HEK293T (cell line): ENCODE measurements around the gene SNRPA.
"Not testable (repeated sequence)": the region's sequence is repeated elsewhere in the genome, so short reads cannot be mapped to it uniquely, and the experiment has no call there.

Source experiments
- CTCF ChIA-PET: fragments of 350-600 bp; formaldehyde crosslinking; extraction: SDS; loops from one replicate; lab custom pipeline; 2021; ENCODE audit warnings: antibody characterized with exemption, inconsistent platforms; lab: Yijun Ruan, JAX
- POLR2A ChIA-PET: fragments of 350-600 bp; formaldehyde crosslinking; extraction: SDS; loops from one replicate; lab custom pipeline; 2020; ENCODE audit warnings: antibody characterized with exemption, inconsistent platforms; lab: Yijun Ruan, JAX
- DNase-seq: peaks from one replicate; pipeline ENCODE4 v3.0.0; 2012; ENCODE audit warnings: mixed read lengths; ENCODE audit errors: extremely low spot score
- ARNT ChIP-seq: fragments of 450-650 bp; IDR thresholded peaks from 2 replicates; pipeline ENCODE4 v1.6.1; 2017; ENCODE audit warnings: mild to moderate bottlenecking
- BHLHE40 ChIP-seq: fragments of 450-650 bp; IDR thresholded peaks from 2 replicates; pipeline ENCODE4 v1.6.1; 2016; ENCODE audit warnings: mild to moderate bottlenecking, moderate library complexity, borderline replicate concordance
- CTBP1 ChIP-seq: fragments of 450-650 bp; IDR thresholded peaks from 2 replicates; pipeline ENCODE4 v1.6.1; 2016; ENCODE audit warnings: borderline replicate concordance
- ELF4 ChIP-seq: fragments of 450-650 bp; IDR thresholded peaks from 2 replicates; pipeline ENCODE4 v1.6.1; 2017; ENCODE audit warnings: antibody characterized with exemption
- FOXA1 ChIP-seq: fragments of 450-650 bp; IDR thresholded peaks from 2 replicates; pipeline ENCODE4 v1.6.1; 2016; ENCODE audit warnings: mild to moderate bottlenecking
- FOXK2 ChIP-seq: fragments of 450-650 bp; IDR thresholded peaks from 2 replicates; pipeline ENCODE4 v1.6.1; 2016; ENCODE audit warnings: mild to moderate bottlenecking
- FOXM1 ChIP-seq: fragments of 450-650 bp; IDR thresholded peaks from 2 replicates; pipeline ENCODE4 v1.6.1; 2017; ENCODE audit warnings: mild to moderate bottlenecking, borderline replicate concordance
- HDGF ChIP-seq: fragments of 450-650 bp; IDR thresholded peaks from 2 replicates; pipeline ENCODE4 v1.6.1; 2017; ENCODE audit warnings: antibody characterized with exemption, borderline replicate concordance
- L3MBTL2 ChIP-seq: fragments of 450-650 bp; conservative IDR thresholded peaks from 2 replicates; pipeline ENCODE4 v1.6.1; 2016; ENCODE audit warnings: mild to moderate bottlenecking
- LEF1 ChIP-seq: fragments of 450-650 bp; IDR thresholded peaks from 2 replicates; pipeline ENCODE4 v1.6.1; 2017; ENCODE audit warnings: mild to moderate bottlenecking, borderline replicate concordance
- NFRKB ChIP-seq: fragments of 450-650 bp; IDR thresholded peaks from 2 replicates; pipeline ENCODE4 v1.6.1; 2016; ENCODE audit warnings: mild to moderate bottlenecking, moderate library complexity
- SP1 ChIP-seq: fragments of 450-650 bp; IDR thresholded peaks from 2 replicates; pipeline ENCODE4 v1.6.1; 2017
- SUZ12 ChIP-seq: fragments of 450-650 bp; IDR thresholded peaks from 2 replicates; pipeline ENCODE4 v1.6.1; 2016; ENCODE audit warnings: mild to moderate bottlenecking
- TARDBP ChIP-seq: fragments of 450-650 bp; IDR thresholded peaks from 2 replicates; pipeline ENCODE4 v1.6.1; 2016
- ZNF384 ChIP-seq: fragments of 450-650 bp; IDR thresholded peaks from 2 replicates; pipeline ENCODE4 v1.6.1; 2016
- TF ChIP-seq, protein P1 (sequence below): fragments of 450-650 bp; IDR thresholded peaks from 2 replicates; pipeline ENCODE4 v1.6.1; 2016

SNRPA gene

DNA sequence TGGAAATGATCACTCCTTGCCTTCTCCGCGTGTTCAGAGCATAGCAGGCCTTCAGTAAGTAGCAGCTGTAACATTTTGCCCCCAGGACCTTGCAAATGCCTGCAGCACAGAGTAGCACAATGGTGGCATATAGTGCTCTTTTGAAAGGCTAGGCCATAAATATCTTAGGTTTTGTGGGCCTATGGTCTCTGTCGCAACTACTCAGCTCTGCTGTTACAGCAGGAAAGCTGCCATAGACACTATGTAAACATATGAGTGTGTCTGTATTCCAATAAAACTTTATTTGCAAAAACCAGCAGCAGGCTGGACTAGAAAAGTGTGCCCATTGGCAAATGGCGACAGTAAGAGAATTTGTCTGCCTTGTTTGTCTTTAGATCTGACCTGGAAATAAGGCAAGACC, 24.7 kb upstream of the SNRPA start:
- POLR2A ChIA-PET, result no interaction called here
- TF ChIP-seq ARNT (no peak), SP1 (no peak), LEF1 (no peak), ELF4 (no peak), TARDBP (no peak), ZNF384 (no peak), NFRKB (no peak), FOXM1 (no peak), SUZ12 (no peak), FOXK2 (no peak), HDGF (no peak), FOXA1 (no peak), L3MBTL2 (no peak), BHLHE40 (no peak), CTBP1 (no peak)
- TF ChIP-seq, protein P1, sequence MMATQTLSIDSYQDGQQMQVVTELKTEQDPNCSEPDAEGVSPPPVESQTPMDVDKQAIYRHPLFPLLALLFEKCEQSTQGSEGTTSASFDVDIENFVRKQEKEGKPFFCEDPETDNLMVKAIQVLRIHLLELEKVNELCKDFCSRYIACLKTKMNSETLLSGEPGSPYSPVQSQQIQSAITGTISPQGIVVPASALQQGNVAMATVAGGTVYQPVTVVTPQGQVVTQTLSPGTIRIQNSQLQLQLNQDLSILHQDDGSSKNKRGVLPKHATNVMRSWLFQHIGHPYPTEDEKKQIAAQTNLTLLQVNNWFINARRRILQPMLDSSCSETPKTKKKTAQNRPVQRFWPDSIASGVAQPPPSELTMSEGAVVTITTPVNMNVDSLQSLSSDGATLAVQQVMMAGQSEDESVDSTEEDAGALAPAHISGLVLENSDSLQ, result no peak
- DNase-seq, result no peak
- CTCF ChIA-PET, result no interaction called here

DNA sequence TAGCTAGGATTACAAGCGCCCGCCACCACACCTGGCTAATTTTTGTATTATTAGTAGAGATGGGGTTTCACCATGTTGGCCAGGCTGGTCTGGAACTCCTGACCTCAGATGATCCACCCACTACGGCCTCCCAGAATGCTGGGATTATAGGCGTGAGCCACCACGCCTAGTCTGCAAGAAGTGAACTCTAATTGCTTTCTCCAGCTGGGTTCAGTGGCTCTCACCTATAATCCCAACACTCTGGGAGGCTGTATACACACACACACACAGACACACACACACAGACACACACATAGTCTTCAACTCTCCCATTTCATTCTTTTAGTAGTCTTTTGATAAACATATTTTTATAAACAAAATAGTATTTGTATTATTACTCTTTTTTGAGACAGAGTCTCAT, 20.9 kb upstream of the SNRPA start:
- POLR2A ChIA-PET, DNase-seq, CTCF ChIA-PET: not testable (repeated sequence)

DNA sequence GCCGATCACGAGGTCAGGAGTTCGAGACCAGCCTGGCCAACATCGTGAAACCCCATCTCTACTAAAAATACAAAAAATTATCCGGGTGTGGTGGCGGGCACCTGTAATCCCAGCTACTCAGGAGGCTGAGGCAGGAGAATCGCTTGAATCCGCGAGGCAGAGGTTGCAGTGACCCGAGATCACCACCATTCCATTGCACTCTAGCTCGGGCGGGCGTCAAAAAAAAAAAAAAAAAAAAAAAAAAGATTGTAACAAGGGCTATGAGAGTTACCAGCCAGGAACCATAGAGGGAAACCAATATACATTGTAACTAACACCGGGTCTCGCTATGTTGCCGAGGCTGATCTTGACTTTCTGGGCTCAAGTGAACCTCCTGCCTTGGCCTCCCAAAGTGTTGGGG, 18.7 kb upstream of the SNRPA start:
- CTCF ChIA-PET, DNase-seq: not testable (repeated sequence)
- POLR2A ChIA-PET, result interaction anchor here (2.1 kb wide), 1 partner anchor 18 kb away, joined by 6 read pairs; the partner anchor contains the start of gene ACTMAP

DNA sequence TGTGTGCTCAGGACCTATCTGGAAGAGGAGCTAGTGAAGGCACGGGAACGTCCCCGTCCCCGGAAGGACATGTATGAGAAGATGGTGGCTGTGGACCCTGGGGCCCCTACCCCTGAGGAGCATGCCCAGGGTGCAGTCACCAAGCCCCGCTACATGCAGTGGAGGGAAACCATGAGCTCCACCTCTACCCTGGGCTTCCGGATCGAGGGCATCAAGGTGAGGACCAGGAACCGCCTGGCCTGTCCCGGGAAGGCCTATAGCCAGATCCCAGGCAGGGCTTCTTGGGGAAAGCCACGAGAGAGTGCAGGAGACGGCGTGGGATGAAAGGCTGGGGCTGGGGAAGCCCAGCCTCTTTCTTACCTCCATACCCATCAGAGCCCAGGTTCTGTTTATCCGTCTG, 17.9 kb upstream of the SNRPA start:
- TF ChIP-seq ZNF384 (no peak), ARNT (no peak), CTBP1 (no peak), FOXM1 (no peak), L3MBTL2 (no peak), SUZ12 (no peak), NFRKB (no peak), FOXA1 (no peak)
- ChIA-PET POLR2A (interaction anchor here (0.7 to 2.1 kb wide), 2 partner anchors 16 to 17 kb away, joined by 3 to 6 read pairs; partner anchors contain the start of genes ACTMAP, COQ8B and ITPKC), CTCF (no interaction called here)
- no peak for DNase-seq

DNA sequence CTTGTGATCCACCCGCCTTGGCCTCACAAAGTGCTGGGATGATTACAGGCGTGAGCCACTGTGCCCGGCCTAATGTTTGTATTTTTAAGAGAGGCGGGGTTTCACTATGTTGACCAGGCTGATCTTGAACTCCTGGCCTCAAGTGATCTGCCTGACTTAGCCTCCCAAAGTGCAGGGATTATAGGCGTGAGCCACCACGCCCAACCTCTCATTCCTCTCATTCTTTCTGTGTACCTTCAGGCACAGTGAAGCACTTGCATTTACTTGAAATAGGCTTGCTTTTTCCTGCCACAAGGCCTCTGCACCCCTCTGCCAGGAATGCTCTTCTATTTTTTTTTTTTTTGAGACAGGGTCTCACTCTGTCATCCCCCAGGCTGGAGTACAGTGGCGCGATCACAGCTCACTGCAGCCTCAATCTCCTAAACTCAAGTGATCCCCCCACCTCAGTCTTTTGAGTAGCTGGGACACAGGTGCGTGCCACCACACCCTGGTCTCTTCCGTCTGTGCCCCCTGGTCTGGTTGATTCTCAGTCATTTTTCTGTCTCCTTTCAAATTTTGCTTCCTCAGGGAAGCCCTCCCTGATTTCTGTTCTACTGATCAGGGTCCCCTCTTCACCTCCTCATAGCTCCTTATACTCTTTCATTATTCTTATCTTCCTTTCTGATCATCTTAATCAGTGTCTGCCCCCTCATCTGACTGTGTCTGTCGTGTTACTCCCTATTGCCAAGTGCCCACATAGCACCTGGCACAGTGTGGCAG, 15.8 kb upstream of the SNRPA start:
- TF ChIP-seq FOXM1, result no peak
- TF ChIP-seq ELF4, result no peak
- no peak for TF ChIP-seq BHLHE40
- no peak for TF ChIP-seq NFRKB
- TF ChIP-seq SP1, result no peak
- TF ChIP-seq L3MBTL2, result no peak
- TF ChIP-seq FOXK2, result no peak
- no peak for TF ChIP-seq TARDBP
- TF ChIP-seq ARNT, result no peak
- no peak for TF ChIP-seq LEF1
- no peak for TF ChIP-seq HDGF
- TF ChIP-seq SUZ12, result no peak
- ChIA-PET CTCF (no interaction called here), POLR2A (interaction anchor here (2.1 kb wide), 1 partner anchor 15 kb away, joined by 7 read pairs; the partner anchor contains the start of gene ACTMAP)
- DNase-seq, result no peak

DNA sequence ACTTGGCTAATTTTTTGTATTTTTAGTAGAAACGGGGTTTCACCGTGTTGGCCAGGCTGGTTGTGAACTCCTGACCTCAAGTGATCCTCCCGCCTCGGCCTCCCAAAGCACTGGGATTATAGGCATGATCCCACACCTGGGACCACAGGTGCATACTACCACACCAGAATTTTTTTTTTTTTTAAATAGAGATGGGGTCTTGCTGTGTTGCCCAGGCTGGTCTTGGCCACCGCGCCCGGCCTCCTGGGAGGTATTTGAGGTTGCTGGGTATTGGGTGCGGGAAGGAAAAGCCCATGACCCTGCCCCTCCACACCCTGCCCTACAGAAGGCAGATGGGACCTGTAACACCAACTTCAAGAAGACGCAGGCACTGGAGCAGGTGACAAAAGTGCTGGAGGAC, 14.3 kb upstream of the SNRPA start:
- TF ChIP-seq FOXA1, result no peak
- no peak for DNase-seq
- POLR2A ChIA-PET, result no interaction called here
- CTCF ChIA-PET, result interaction anchor here (0.6 kb wide), 1 partner anchor 9 kb away, joined by 4 read pairs; no protein-coding TSS in a partner anchor

DNA sequence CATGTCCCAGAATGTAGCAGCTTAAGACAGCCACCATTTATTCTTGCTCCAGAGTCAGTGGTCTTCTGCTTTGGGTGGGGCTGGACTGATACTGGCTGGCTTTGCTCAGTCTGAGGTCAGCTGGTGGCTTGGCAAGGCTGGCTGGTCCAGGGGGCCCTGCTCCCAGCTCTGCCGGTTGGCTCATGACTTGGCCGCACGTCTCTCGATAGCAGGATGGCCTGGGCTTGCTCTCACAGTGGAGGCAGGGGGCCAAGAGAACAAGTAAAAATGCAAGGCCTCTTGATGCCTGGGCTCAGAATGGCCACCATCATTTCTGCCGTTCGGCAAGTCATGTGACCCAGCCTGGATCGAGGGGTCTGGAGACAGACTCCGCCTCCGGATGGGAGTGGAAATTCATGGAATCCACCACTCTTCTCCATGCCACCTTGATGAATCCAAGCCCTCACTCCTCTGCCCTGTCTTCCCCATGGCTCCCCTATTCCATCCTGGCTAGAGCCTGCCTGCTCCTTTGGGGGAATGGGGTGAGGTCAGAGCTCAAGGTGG, 13.8 kb upstream of the SNRPA start:
- ChIA-PET POLR2A (interaction anchor here (1.9 kb wide), 1 partner anchor 13 kb away, joined by 4 read pairs; the partner anchor contains the start of gene ACTMAP), CTCF (interaction anchor here (0.6 kb wide), 1 partner anchor 8 kb away, joined by 4 read pairs; no protein-coding TSS in a partner anchor)
- DNase-seq, result no peak
- no peak for TF ChIP-seq SP1
- TF ChIP-seq ELF4, result no peak
- no peak for TF ChIP-seq FOXM1
- no peak for TF ChIP-seq ZNF384
- TF ChIP-seq LEF1, result no peak
- TF ChIP-seq CTBP1, result no peak
- no peak for TF ChIP-seq SUZ12
- TF ChIP-seq, protein P1, result no peak
- no peak for TF ChIP-seq TARDBP
- no peak for TF ChIP-seq ARNT
- TF ChIP-seq FOXK2, result no peak
- TF ChIP-seq FOXA1, result no peak
- no peak for TF ChIP-seq HDGF
- no peak for TF ChIP-seq NFRKB
- TF ChIP-seq L3MBTL2, result no peak
